CD4-positive, CD25-positive, alpha-beta regulatory T cell (primary cell): ENCODE results near the gene ALDH6A1. TPM values are rescaled to one million over a fixed set of nuclear protein-coding genes. Genes with fewer than 3 reads are reported as not detected.

ENCODE experiments used
- polyA plus RNA-seq, 4 donors: library from polyadenylated mRNA; unstranded; fragments of 300-500 nt; fragmentation: Illumina TruSeq; gene quantifications; one replicate each; pipeline ENCODE4 v1.2.3, GENCODE V29; 2021
- total RNA-seq: library from RNA; stranded (reverse); gene quantifications from one replicate; pipeline ENCODE4 v1.2.3, GENCODE V29; 2022

Gene ALDH6A1
- total and polyA plus RNA-seq, 5 donors from 2014 or later: 8.5 to 31.1 (median 22.3) TPM

Other genes with a start within 250 kb of the ALDH6A1 start
- gene PTGR2, start 232.6 kb downstream of the ALDH6A1 start, total RNA-seq: 1.1 TPM
- 1 to 10 TPM in 3 of 4 donors, under 1 TPM in 1; 0.98 to 2.8 (median 1.3) TPM for gene PTGR2, start 232.6 kb downstream of the ALDH6A1 start, polyA plus RNA-seq
- gene ZNF410, start 197.6 kb downstream of the ALDH6A1 start, total RNA-seq: 93.2 TPM
- gene ZNF410, start 197.6 kb downstream of the ALDH6A1 start, polyA plus RNA-seq: 10 to 100 TPM; 76.8 to 89.0 (median 79.9) TPM
- gene FAM161B, start 134.4 kb downstream of the ALDH6A1 start, total RNA-seq: 4.6 TPM
- 1 to 10 TPM; 1.0 to 2.0 (median 1.5) TPM for gene FAM161B, start 134.4 kb downstream of the ALDH6A1 start, polyA plus RNA-seq
- 26.6 TPM for gene COQ6, start 134.2 kb downstream of the ALDH6A1 start, total RNA-seq
- 10 to 100 TPM; 12.7 to 29.5 (median 22.2) TPM for gene COQ6, start 134.2 kb downstream of the ALDH6A1 start, polyA plus RNA-seq
- gene ENTPD5, start 65.2 kb downstream of the ALDH6A1 start, total RNA-seq: 8.0 TPM
- 1 to 10 TPM; 2.9 to 3.9 (median 3.4) TPM for gene ENTPD5, start 65.2 kb downstream of the ALDH6A1 start, polyA plus RNA-seq
- 1.6 TPM for gene BBOF1, start 65.1 kb downstream of the ALDH6A1 start, total RNA-seq
- gene BBOF1, start 65.1 kb downstream of the ALDH6A1 start, polyA plus RNA-seq: 1 to 10 TPM in 2 of 4 donors, under 1 TPM in 2; 0.59 to 2.4 (median 1.3) TPM
- gene LIN52, start 503 bp upstream of the ALDH6A1 start, total RNA-seq: 11.1 TPM
- 10 to 100 TPM; 12.5 to 14.9 (median 14.4) TPM for gene LIN52, start 503 bp upstream of the ALDH6A1 start, polyA plus RNA-seq
- gene VSX2, start 155.0 kb upstream of the ALDH6A1 start, total RNA-seq: not detected
- under 1 TPM in 1 of 4 donors, not detected in 3; 0.08 TPM for gene VSX2, start 155.0 kb upstream of the ALDH6A1 start, polyA plus RNA-seq
- 71.4 TPM for gene ABCD4, start 218.5 kb upstream of the ALDH6A1 start, total RNA-seq
- gene ABCD4, start 218.5 kb upstream of the ALDH6A1 start, polyA plus RNA-seq: 10 to 100 TPM; 21.8 to 30.4 (median 26.5) TPM